K562 (cell line): ENCODE measurements around the gene SLC25A10. TPM values are rescaled to one million over a fixed set of nuclear protein-coding genes. Genes with fewer than 3 reads are reported as not detected.

ENCODE experiments used
- ARNT ChIP-seq, 2 experiments: fragments of 450-650 bp; IDR thresholded peaks; 2 replicates each; pipeline ENCODE4 v1.6.1; 2016; ENCODE audit warnings: mild to moderate bottlenecking in 1 of 2
- BRD9 ChIP-seq: fragments of 450-650 bp; IDR thresholded peaks from 2 replicates; pipeline ENCODE4 v1.6.1; 2018; ENCODE audit warnings: low read depth; ENCODE audit not compliant: partially characterized antibody
- HMBOX1 ChIP-seq: sonication (generic); IDR thresholded peaks from 2 replicates; pipeline ENCODE4 v1.6.1; 2016
- KDM5B ChIP-seq: fragments of 200-600 bp; sonication (generic); IDR thresholded peaks from 2 replicates; pipeline ENCODE4 v1.6.1; 2012; ENCODE audit warnings: low read depth, mild to moderate bottlenecking, moderate library complexity, low read length, control low read depth, inconsistent platforms; ENCODE audit not compliant: insufficient replicate concordance
- MXI1 ChIP-seq: IDR thresholded peaks from 2 replicates; pipeline ENCODE4 v1.6.1; 2011; ENCODE audit warnings: low read depth, mild to moderate bottlenecking, improper control_type of control experiment, low read length
- SAP30 ChIP-seq: fragments of 200-600 bp; sonication (generic); IDR thresholded peaks from 2 replicates; pipeline ENCODE4 v1.6.1; 2012; ENCODE audit warnings: borderline replicate concordance, low read depth, mild to moderate bottlenecking, moderate library complexity, low read length, control low read depth, inconsistent platforms; ENCODE audit not compliant: insufficient read depth, poor library complexity, severe bottlenecking
- U2AF1 ChIP-seq: fragments of 200-400 bp; formaldehyde crosslinking; optimal IDR thresholded peaks from 2 replicates; pipeline ENCODE3; 2017; ENCODE audit warnings: mild to moderate bottlenecking, low read depth, low read length, moderate library complexity
- ZBTB1 ChIP-seq: sonication (generic); formaldehyde crosslinking; IDR thresholded peaks from 2 replicates; pipeline ENCODE4 v1.8.1; 2023; ENCODE audit warnings: missing genetic modification reagents, low read depth, mild to moderate bottlenecking, borderline replicate concordance
- ZNF75A ChIP-seq: fragments of 450-650 bp; formaldehyde crosslinking; IDR thresholded peaks from 2 replicates; pipeline ENCODE4 v1.4.0; 2020; ENCODE audit warnings: mild to moderate bottlenecking
- polyA plus RNA-seq, 8 experiments: library from polyadenylated mRNA; depleted of rRNA in 4 of 8; stranded (reverse) in 5 of 8; unstranded in 3 of 8; fragments of >200 nt; fragmentation: Nextera tagmentation in 2 of 8; fragmentation: Illumina TruSeq in 1 of 8; extraction: Ambion mirVana in 2 of 8; extraction: Trizol in 1 of 8; gene quantifications; 2 replicates each; pipeline versions ENCODE4 v1.2.1 to v1.2.3, GENCODE V29; 2011 to 2014; ENCODE audit warnings: inconsistent platforms in 1 of 8, missing spikeins in 1 of 8
- total RNA-seq, 7 experiments: library from RNA; depleted of rRNA in 6 of 7; stranded (reverse); fragments of >200 nt in 6 of 7; fragmentation: Illumina TruSeq in 2 of 7; extraction: Trizol in 2 of 7; gene quantifications; 2 replicates each; pipeline versions ENCODE4 v1.2.1 to v1.2.3, GENCODE V29; 2011 to 2021; ENCODE audit warnings: low replicate concordance in 1 of 7
- TF ChIP-seq, protein P1 (sequence below): fragments of 250-450 bp; sonication (Bioruptor Pico); IDR thresholded peaks from 2 replicates; pipeline ENCODE4 v1.8.0; 2021; ENCODE audit warnings: moderate library complexity, mild to moderate bottlenecking, inconsistent platforms
- TF ChIP-seq, protein P2 (sequence below), 2 experiments: IDR thresholded peaks; 2 replicates each; pipeline ENCODE4 v1.6.1; 2012; ENCODE audit warnings: improper control_type of control experiment in 2 of 2, low read depth in 2 of 2, low read length in 2 of 2, borderline replicate concordance in 1 of 2
- TF ChIP-seq, protein P3 (sequence below), 2 experiments: fragments of 200-800 bp in 1 of 2; sonication (Bioruptor generic) in 1 of 2; sonication (generic) in 1 of 2; formaldehyde crosslinking in 1 of 2; IDR thresholded peaks in 1 of 2; conservative IDR thresholded peaks in 1 of 2; 2 replicates each; pipeline versions ENCODE4 v1.5.0 to v1.6.1; 2016 to 2020; ENCODE audit warnings: missing compliant biosample characterization in 1 of 2, missing genetic modification characterization in 1 of 2, missing genetic modification reagents in 1 of 2
- TF ChIP-seq, protein P4 (sequence below): fragments of 450-650 bp; IDR thresholded peaks from 2 replicates; pipeline ENCODE4 v1.6.1; 2016

Gene SLC25A10
- total and polyA plus RNA-seq, 9 of the 15 experiments (the other 6 are each of a cell fraction or from before 2014, with no cell fraction given), result 0.10 to 85.6 (median 34.3) TPM

DNA sequence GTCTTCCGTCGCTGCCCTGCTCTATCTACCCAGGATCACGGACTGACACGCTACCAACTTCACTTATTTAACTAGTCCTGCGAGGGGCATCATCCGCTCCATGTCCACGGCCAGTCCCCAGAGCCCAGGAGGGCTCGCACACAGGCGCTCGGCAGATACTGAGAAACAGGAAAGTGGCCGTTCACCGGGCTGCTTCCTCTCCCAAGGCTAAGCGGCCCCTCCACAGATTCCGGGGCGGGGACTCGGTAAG is 46.1 kb upstream of the SLC25A10 start (continued):
- TF ChIP-seq, protein P1, sequence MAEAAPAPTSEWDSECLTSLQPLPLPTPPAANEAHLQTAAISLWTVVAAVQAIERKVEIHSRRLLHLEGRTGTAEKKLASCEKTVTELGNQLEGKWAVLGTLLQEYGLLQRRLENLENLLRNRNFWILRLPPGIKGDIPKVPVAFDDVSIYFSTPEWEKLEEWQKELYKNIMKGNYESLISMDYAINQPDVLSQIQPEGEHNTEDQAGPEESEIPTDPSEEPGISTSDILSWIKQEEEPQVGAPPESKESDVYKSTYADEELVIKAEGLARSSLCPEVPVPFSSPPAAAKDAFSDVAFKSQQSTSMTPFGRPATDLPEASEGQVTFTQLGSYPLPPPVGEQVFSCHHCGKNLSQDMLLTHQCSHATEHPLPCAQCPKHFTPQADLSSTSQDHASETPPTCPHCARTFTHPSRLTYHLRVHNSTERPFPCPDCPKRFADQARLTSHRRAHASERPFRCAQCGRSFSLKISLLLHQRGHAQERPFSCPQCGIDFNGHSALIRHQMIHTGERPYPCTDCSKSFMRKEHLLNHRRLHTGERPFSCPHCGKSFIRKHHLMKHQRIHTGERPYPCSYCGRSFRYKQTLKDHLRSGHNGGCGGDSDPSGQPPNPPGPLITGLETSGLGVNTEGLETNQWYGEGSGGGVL (CRISPR knock-in tag), result no peak
- TF ChIP-seq HMBOX1, result peak; percentile 54; the same call in 1 of the 2 replicates
- TF ChIP-seq BRD9, result peak; percentile 6
- no peak for TF ChIP-seq U2AF1
- TF ChIP-seq, protein P2, sequence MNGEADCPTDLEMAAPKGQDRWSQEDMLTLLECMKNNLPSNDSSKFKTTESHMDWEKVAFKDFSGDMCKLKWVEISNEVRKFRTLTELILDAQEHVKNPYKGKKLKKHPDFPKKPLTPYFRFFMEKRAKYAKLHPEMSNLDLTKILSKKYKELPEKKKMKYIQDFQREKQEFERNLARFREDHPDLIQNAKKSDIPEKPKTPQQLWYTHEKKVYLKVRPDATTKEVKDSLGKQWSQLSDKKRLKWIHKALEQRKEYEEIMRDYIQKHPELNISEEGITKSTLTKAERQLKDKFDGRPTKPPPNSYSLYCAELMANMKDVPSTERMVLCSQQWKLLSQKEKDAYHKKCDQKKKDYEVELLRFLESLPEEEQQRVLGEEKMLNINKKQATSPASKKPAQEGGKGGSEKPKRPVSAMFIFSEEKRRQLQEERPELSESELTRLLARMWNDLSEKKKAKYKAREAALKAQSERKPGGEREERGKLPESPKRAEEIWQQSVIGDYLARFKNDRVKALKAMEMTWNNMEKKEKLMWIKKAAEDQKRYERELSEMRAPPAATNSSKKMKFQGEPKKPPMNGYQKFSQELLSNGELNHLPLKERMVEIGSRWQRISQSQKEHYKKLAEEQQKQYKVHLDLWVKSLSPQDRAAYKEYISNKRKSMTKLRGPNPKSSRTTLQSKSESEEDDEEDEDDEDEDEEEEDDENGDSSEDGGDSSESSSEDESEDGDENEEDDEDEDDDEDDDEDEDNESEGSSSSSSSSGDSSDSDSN (IDR thresholded peaks at IDR 0.05; ENCODE audit: borderline replicate concordance in 1 of 2, low read depth in 2 of 2, low read length in 2 of 2), result peak in 1 of 2 experiments; percentile 3; a peak in 1 of 4 replicates
- TF ChIP-seq, protein P3, sequence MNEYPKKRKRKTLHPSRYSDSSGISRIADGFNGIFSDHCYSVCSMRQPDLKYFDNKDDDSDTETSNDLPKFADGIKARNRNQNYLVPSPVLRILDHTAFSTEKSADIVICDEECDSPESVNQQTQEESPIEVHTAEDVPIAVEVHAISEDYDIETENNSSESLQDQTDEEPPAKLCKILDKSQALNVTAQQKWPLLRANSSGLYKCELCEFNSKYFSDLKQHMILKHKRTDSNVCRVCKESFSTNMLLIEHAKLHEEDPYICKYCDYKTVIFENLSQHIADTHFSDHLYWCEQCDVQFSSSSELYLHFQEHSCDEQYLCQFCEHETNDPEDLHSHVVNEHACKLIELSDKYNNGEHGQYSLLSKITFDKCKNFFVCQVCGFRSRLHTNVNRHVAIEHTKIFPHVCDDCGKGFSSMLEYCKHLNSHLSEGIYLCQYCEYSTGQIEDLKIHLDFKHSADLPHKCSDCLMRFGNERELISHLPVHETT (CRISPR knock-in tag; conservative IDR thresholded peaks at IDR 0.05 in 1 of 2, IDR thresholded peaks at IDR 0.05 in 1 of 2), result peak in 1 of 2 experiments; percentile 40; a peak in 1 of 4 replicates
- TF ChIP-seq ZBTB1, result 0 out of 2 replicates have a peak, but pooled peaks have one; percentile 26
- TF ChIP-seq ZNF75A (CRISPR knock-in tag), result no peak
- peak; percentile 6 for TF ChIP-seq KDM5B
- no peak for TF ChIP-seq MXI1
- TF ChIP-seq SAP30, result peak; percentile 53
- TF ChIP-seq ARNT (IDR thresholded peaks at IDR 0.05), result 0 out of 4 replicates have a peak, but pooled peaks of 1 of the 2 experiments have one; percentile 10
- TF ChIP-seq, protein P4, sequence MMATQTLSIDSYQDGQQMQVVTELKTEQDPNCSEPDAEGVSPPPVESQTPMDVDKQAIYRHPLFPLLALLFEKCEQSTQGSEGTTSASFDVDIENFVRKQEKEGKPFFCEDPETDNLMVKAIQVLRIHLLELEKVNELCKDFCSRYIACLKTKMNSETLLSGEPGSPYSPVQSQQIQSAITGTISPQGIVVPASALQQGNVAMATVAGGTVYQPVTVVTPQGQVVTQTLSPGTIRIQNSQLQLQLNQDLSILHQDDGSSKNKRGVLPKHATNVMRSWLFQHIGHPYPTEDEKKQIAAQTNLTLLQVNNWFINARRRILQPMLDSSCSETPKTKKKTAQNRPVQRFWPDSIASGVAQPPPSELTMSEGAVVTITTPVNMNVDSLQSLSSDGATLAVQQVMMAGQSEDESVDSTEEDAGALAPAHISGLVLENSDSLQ, result no peak
